ACC112 (cell line): Measurements from ENCODE around the gene OAF.

Experiments used
- H2AFZ ChIP-seq: fragments of 200-600 bp; sonication (generic); one replicate; pipeline ENCODE4 v1.6.0; 2017; ENCODE audit warnings: antibody characterized with exemption, low read length; ENCODE audit not compliant: unreplicated experiment
- H3K27ac ChIP-seq: fragments of 200-600 bp; sonication (generic); 2 replicates; pipeline ENCODE4 v1.5.1; 2014; ENCODE audit warnings: low read depth, mild to moderate bottlenecking, antibody characterized with exemption, low read length, moderate library complexity
- H3K27me3 ChIP-seq: fragments of 200-600 bp; sonication (generic); 2 replicates; pipeline ENCODE4 v1.6.1; 2014; ENCODE audit warnings: mild to moderate bottlenecking, antibody characterized with exemption, low read length, moderate library complexity, mixed read lengths; ENCODE audit not compliant: insufficient read depth
- H3K36me3 ChIP-seq: fragments of 200-600 bp; sonication (generic); 2 replicates; pipeline ENCODE4 v1.6.1; 2016; ENCODE audit warnings: mild to moderate bottlenecking, antibody characterized with exemption, low read length, moderate library complexity, mixed read lengths; ENCODE audit not compliant: insufficient read depth
- H3K4me1 ChIP-seq: fragments of 200-600 bp; sonication (generic); one replicate; pipeline ENCODE4 v1.6.1; 2016; ENCODE audit warnings: low read length, mixed read lengths; ENCODE audit not compliant: insufficient read depth, unreplicated experiment, control insufficient read depth
- H3K4me3 ChIP-seq: fragments of 200-600 bp; sonication (generic); 2 replicates; pipeline ENCODE4 v1.5.1; 2014; ENCODE audit warnings: mild to moderate bottlenecking, low read depth, low read length
- H3K79me2 ChIP-seq: fragments of 200-600 bp; sonication (generic); one replicate; pipeline ENCODE4 v1.6.0; 2016; ENCODE audit warnings: low read length; ENCODE audit not compliant: control insufficient read depth, unreplicated experiment, insufficient read depth

OAF gene

DNA sequence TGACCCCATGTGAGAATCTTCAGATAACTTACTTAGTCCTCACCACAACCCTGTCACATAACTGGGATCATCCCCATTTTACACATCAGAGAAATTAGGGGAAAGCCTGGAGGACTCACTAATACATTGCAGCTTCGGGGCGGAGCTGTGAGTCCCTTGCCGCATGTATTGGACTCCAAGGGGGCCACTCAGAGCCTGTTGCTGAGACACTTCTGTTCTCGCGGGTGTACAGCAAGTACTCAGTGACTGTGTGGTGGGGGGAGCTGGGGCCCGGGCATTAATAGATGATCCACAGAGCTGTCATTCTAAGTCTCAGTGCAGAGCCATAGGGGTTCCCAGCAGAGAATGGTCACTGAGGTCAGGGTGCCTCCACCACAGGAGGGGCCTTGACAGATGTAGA is 13.5 kb downstream of the OAF start:
- Histone ChIP-seq H3K27me3 (no peaks in the 10 kb centered on the region), H3K79me2 (no peaks in the 10 kb centered on the region), H2AFZ (no peak overlapping the region), H3K27ac (no peak overlapping the region), H3K4me1 (peaks cover 3% of the 10 kb centered on the region), H3K4me3 (no peak overlapping the region), H3K36me3 (no peaks in the 10 kb centered on the region)

DNA sequence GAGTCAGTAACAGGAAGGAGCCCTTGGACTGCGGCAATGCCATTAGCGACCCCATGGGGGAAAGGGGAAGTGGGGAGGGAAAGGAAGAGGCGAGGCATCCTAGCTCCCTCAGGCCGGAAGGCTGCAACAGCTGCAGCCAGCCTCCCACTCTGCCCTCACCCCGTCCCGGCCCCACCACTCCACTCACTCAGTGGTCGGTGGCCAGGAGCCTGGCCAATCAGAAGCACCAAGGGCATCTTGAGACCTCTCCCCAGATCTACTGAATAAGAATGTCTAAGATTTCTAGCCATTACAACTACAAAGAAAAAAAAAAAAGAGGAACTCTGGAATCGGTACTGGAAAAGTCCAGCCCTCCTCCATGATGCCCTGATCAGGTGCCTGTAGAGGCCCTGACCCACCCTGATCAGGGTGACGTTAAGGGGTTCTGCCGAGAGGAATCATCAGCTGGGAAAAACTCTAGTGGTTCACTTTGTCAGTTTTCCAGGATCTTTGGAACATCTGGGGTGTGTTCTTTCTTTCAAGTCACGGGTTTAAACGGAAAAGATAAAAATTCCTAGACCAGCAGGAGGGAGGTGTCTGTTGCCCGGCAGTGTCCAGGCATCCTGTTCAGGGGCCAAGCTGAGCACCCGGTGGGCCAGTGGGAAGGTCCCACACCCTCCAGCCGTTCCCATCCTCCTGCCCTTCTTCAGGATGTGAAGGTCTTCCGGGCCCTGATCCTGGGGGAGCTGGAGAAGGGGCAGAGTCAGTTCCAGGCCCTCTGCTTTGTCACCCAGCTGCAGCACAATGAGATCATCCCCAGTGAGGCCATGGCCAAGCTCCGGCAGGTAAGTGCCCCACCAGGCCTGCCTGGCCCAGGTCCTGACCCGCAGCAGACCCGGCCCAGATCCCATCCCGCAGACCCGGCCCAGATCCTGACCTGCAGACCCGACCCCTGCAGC is 14.4 kb downstream of the OAF start:
- Histone ChIP-seq H3K27me3 (no peaks in the 10 kb centered on the region), H2AFZ (no peak overlapping the region), H3K36me3 (no peaks in the 10 kb centered on the region), H3K79me2 (no peaks in the 10 kb centered on the region), H3K4me3 (no peak overlapping the region), H3K4me1 (no peaks in the 10 kb centered on the region), H3K27ac (no peak overlapping the region)

- Histone ChIP-seq H3K79me2 (no peaks in the 10 kb centered on the region), H3K4me3 (no peak overlapping the region), H2AFZ (no peak overlapping the region), H3K36me3 (no peaks in the 10 kb centered on the region), H3K4me1 (no peaks in the 10 kb centered on the region), H3K27ac (no peak overlapping the region), H3K27me3 (no peaks in the 10 kb centered on the region)
Observed at GRCh38 chr11:120226242-120226641, 15.4 kb downstream of the OAF start.

GRCh38 chr11:120226714-120227113 is 15.9 kb downstream of the OAF start:
- Histone ChIP-seq H2AFZ (no peak overlapping the region), H3K36me3 (no peaks in the 10 kb centered on the region), H3K27me3 (no peaks in the 10 kb centered on the region), H3K79me2 (no peaks in the 10 kb centered on the region), H3K4me3 (no peak overlapping the region), H3K27ac (no peak overlapping the region), H3K4me1 (no peaks in the 10 kb centered on the region)

GRCh38 chr11:120227228-120227852 is 16.5 kb downstream of the OAF start:
- H2AFZ ChIP-seq, result no peak overlapping the region
- no peaks in the 10 kb centered on the region for H3K79me2 ChIP-seq
- H3K27me3 ChIP-seq, result no peaks in the 10 kb centered on the region
- H3K27ac ChIP-seq, result no peak overlapping the region
- H3K4me3 ChIP-seq, result no peak overlapping the region
- H3K36me3 ChIP-seq, result no peaks in the 10 kb centered on the region
- H3K4me1 ChIP-seq, result no peaks in the 10 kb centered on the region

GRCh38 chr11:120228794-120229384 is 18.1 kb downstream of the OAF start:
- Histone ChIP-seq H3K27ac (no peak overlapping the region), H3K27me3 (0 out of 2 replicates have a peak, but pooled peaks cover 4% of the 10 kb centered on the region), H3K79me2 (no peaks in the 10 kb centered on the region), H3K4me1 (no peaks in the 10 kb centered on the region), H3K4me3 (no peak overlapping the region), H3K36me3 (no peaks in the 10 kb centered on the region), H2AFZ (no peak overlapping the region)

DNA sequence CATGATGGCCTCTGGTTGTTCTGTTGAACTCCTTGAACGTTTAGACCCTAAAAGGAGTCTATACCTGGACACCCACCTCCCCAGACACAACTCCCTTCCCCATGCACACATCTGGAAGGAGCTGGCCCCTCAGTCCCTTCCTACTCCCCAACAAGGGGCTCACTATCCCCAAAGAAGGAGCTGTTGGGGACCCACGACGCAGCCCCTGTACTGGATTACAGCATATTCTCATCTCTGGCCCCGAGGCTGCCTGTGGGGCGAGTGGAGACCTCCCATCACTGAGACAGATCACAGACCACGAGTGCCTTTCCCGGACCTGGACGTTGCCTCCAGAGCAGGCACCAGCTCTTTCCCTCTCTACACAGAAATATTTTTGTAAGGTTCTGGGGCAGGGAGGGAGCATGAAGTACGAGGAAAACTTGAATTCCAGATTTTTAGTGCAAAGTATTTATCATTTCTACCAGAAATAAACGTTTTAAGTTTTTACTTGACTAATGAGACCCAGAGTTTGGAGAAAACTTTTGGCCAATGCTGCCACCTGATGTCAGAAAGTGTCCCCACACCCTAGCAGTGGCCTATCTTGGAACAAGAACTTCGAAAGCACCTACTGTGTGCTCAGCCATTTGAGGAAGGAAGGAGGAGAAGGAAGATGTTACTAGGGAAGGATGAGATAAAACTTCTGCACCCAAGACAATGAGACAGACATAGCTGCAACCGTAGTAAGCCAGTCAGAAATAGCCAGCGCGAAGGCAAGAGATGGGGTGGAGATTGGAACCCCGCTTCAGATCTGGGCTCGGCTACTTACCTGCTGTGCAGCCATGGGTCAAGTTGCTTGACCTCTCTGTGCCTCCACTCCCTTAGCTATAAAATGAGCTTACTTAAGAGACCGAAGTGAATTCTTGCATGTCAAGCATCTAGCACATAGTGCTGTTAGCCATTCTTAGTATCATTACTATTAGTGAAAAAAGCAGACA is 18.9 kb downstream of the OAF start:
- no peaks in the 10 kb centered on the region for H3K36me3 ChIP-seq
- H3K27me3 ChIP-seq, result 0 out of 2 replicates have a peak, but pooled peaks cover 4% of the 10 kb centered on the region
- no peak overlapping the region for H3K27ac ChIP-seq
- no peaks in the 10 kb centered on the region for H3K79me2 ChIP-seq
- H3K4me1 ChIP-seq, result no peaks in the 10 kb centered on the region
- H3K4me3 ChIP-seq, result no peak overlapping the region
- H2AFZ ChIP-seq, result no peak overlapping the region

- Histone ChIP-seq H3K27me3 (0 out of 2 replicates have a peak, but pooled peaks cover 4% of the 10 kb centered on the region), H3K36me3 (no peaks in the 10 kb centered on the region), H3K4me1 (no peaks in the 10 kb centered on the region), H3K4me3 (no peak overlapping the region), H3K27ac (no peak overlapping the region), H3K79me2 (no peaks in the 10 kb centered on the region), H2AFZ (no peak overlapping the region)
Observed at GRCh38 chr11:120230433-120231071, 19.7 kb downstream of the OAF start.

DNA sequence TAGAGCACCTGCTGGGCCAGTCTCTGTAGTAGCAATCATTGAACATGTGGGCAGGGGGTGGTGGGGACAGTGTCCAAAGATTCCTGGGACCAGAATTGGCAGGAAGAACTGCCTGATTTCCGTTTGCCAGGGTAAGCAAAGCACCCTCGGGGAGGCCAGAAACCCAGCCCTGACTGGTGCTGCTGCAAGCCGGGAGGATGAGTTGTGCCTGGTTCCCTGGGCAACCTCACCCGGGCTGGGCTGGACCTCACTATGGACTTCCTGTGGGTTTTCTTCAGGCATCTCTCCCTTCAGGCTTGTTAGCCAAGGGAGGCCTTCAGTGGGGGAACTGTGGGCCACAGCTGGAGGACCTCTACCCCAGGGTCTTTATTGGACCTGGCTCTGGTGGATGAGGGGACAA is 21.1 kb downstream of the OAF start:
- H3K4me1 ChIP-seq, result no peaks in the 10 kb centered on the region
- H2AFZ ChIP-seq, result no peak overlapping the region
- no peaks in the 10 kb centered on the region for H3K36me3 ChIP-seq
- 0 out of 2 replicates have a peak, but pooled peaks cover 4% of the 10 kb centered on the region for H3K27me3 ChIP-seq
- H3K79me2 ChIP-seq, result no peaks in the 10 kb centered on the region
- no peak overlapping the region for H3K4me3 ChIP-seq
- no peak overlapping the region for H3K27ac ChIP-seq
